GM12891 (cell line): ENCODE results near the gene MAPK1IP1L.
"Not testable (repeated sequence)": the region's sequence is repeated elsewhere in the genome, so short reads cannot be mapped to it uniquely, and the experiment has no call there.

ENCODE experiments used
- PAX5 ChIP-seq: IDR thresholded peaks from 2 replicates; pipeline ENCODE4 v1.6.1; 2011; ENCODE audit warnings: low read length, moderate library complexity, mild to moderate bottlenecking; ENCODE audit not compliant: insufficient read depth, severe bottlenecking
- POLR2A ChIP-seq: IDR thresholded peaks from 2 replicates; pipeline ENCODE4 v1.6.1; 2011; ENCODE audit warnings: low read depth, low read length, control low read depth
- POLR2AphosphoS5 ChIP-seq: IDR thresholded peaks from 2 replicates; pipeline ENCODE4 v1.6.1; 2011; ENCODE audit warnings: low read depth, low read length, control low read depth
- SPI1 ChIP-seq: IDR thresholded peaks from 2 replicates; pipeline ENCODE4 v1.6.1; 2011; ENCODE audit warnings: low read depth, low read length, control low read depth
- TAF1 ChIP-seq: IDR thresholded peaks from 2 replicates; pipeline ENCODE4 v1.6.1; 2011; ENCODE audit warnings: low read depth, low read length, control low read depth

GRCh38 chr14:55037995-55038394 is 13.5 kb upstream of the MAPK1IP1L start:
- TF ChIP-seq POLR2A, TAF1, PAX5, SPI1: not testable (repeated sequence)
- peak; percentile 17; the same call in 1 of the 2 replicates for TF ChIP-seq POLR2AphosphoS5
